GM12878 (cell line): ENCODE results near the gene CHN2. TPM values are rescaled to one million over a fixed set of nuclear protein-coding genes. Genes with fewer than 3 reads are reported as not detected.
A peak's percentile ranks its signal among the peaks of the same experiment; 100 is the strongest.

Experiments used
- ATAC-seq: fragments of 200-7000 bp; cut with Tn5 transposase; 3 replicates; pipeline ENCODE4 v1.9.1; 2020; ENCODE audit warnings: mild to moderate bottlenecking, moderate library complexity
- BruUV-seq: library from RNA; stranded (reverse); fragments of 400-500 nt; replicated peaks from 2 replicates; lab custom pipeline; 2021; lab: Mats Ljungman, UMichigan
- CTCF ChIA-PET: fragments of 300-600 bp; sonication (Branson Sonifier 250); formaldehyde crosslinking; extraction: SDS; loops from one replicate; lab custom pipeline; 2021; ENCODE audit warnings: inconsistent platforms; lab: Yijun Ruan, JAX
- POLR2A ChIA-PET: fragments of 350-600 bp; formaldehyde crosslinking; extraction: SDS; loops from one replicate; lab custom pipeline; 2021; ENCODE audit warnings: inconsistent platforms; lab: Charles Lee
- RAD21 ChIA-PET: fragments of 300-600 bp; sonication (Branson Sonifier 250); formaldehyde crosslinking; loops from one replicate; lab custom pipeline; 2023; ENCODE audit warnings: antibody characterized with exemption; ENCODE audit not compliant: unreplicated experiment; lab: Charles Lee
- SMC1A ChIA-PET: fragments of 300-600 bp; sonication (Branson Sonifier 250); formaldehyde crosslinking; loops from one replicate; lab custom pipeline; 2023; ENCODE audit not compliant: unreplicated experiment, uncharacterized antibody; lab: Charles Lee
- DNase-seq: peaks from one replicate; pipeline ENCODE4 v3.0.0-alpha.2; 2011; ENCODE audit warnings: low read depth, low spot score
- FAIRE-seq: peaks from 3 replicates; lab custom pipeline; 2011; peaks lifted over from hg19 to GRCh38; lab: Jason Lieb, UNC
- H2AFZ ChIP-seq: 2 replicates; pipeline ENCODE4 v1.6.0; 2011; ENCODE audit warnings: low read depth, low read length, control low read depth; ENCODE audit not compliant: control insufficient read depth
- H3K27ac ChIP-seq: 2 replicates; pipeline ENCODE4 v1.5.1; 2011; ENCODE audit warnings: control low read depth; ENCODE audit not compliant: control insufficient read depth, insufficient read depth
- H3K27me3 ChIP-seq, 2 experiments: replicated peaks in 1 of 2; 2 replicates each; pipeline versions ENCODE4 v1.6.0 to v1.6.1; 2011; ENCODE audit warnings: low read length in 1 of 2; ENCODE audit not compliant: control insufficient read depth in 2 of 2, insufficient read depth in 2 of 2
- H3K36me3 ChIP-seq, 2 experiments: 2 replicates each; pipeline ENCODE4 v1.5.1; 2011; ENCODE audit warnings: low read length in 1 of 2; ENCODE audit not compliant: control insufficient read depth in 2 of 2, insufficient read depth in 2 of 2
- H3K4me1 ChIP-seq: 2 replicates; pipeline ENCODE4 v1.6.1; 2011; ENCODE audit warnings: mild to moderate bottlenecking, low read length, moderate library complexity, mixed read lengths; ENCODE audit not compliant: control insufficient read depth, insufficient read depth
- H3K4me2 ChIP-seq: 2 replicates; pipeline ENCODE4 v1.6.0; 2011; ENCODE audit warnings: control low read depth; ENCODE audit not compliant: control insufficient read depth, insufficient read depth
- H3K4me3 ChIP-seq: fragments of 200-600 bp; sonication (generic); 2 replicates; pipeline ENCODE4 v1.5.1; 2016
- H3K79me2 ChIP-seq: 2 replicates; pipeline ENCODE4 v1.6.0; 2011; ENCODE audit warnings: low read length; ENCODE audit not compliant: control insufficient read depth, insufficient read depth
- H3K9ac ChIP-seq: 2 replicates; pipeline ENCODE4 v1.8.0; 2011; ENCODE audit warnings: low read length, control low read depth, mixed read lengths; ENCODE audit not compliant: control insufficient read depth, insufficient read depth
- H3K9me3 ChIP-seq: replicated peaks from 3 replicates; pipeline ENCODE4 v1.5.1; 2011; ENCODE audit warnings: mild to moderate bottlenecking, low read length; ENCODE audit not compliant: control insufficient read depth, insufficient read depth
- H4K20me1 ChIP-seq: 2 replicates; pipeline ENCODE4 v1.6.0; 2011; ENCODE audit not compliant: control insufficient read depth, insufficient read depth
- BMI1 ChIP-seq: fragments of 450-650 bp; IDR thresholded peaks from 2 replicates; pipeline ENCODE4 v1.6.1; 2016; ENCODE audit warnings: mild to moderate bottlenecking, moderate library complexity, borderline replicate concordance
- FOS ChIP-seq: IDR thresholded peaks from 3 replicates; pipeline ENCODE4 v1.6.1; 2011; ENCODE audit warnings: borderline replicate concordance; ENCODE audit not compliant: insufficient read length; ENCODE audit errors: extremely low read depth
- HCFC1 ChIP-seq: fragments of 150-350 bp; IDR thresholded peaks from 2 replicates; pipeline ENCODE4 v1.6.1; 2014; ENCODE audit warnings: low read length
- IKZF1 ChIP-seq: fragments of 450-650 bp; conservative IDR thresholded peaks from 2 replicates; pipeline ENCODE4 v1.6.1; 2017; ENCODE audit warnings: antibody characterized with exemption, mild to moderate bottlenecking
- IKZF2 ChIP-seq, 2 experiments: fragments of 450-650 bp; IDR thresholded peaks; 2 replicates each; pipeline ENCODE4 v1.6.1; 2017; ENCODE audit warnings: mild to moderate bottlenecking in 2 of 2, moderate library complexity in 2 of 2
- JUNB ChIP-seq: IDR thresholded peaks from 2 replicates; pipeline ENCODE4 v1.6.1; 2016; ENCODE audit warnings: antibody characterized with exemption, mild to moderate bottlenecking
- MYC ChIP-seq: IDR thresholded peaks from 2 replicates; pipeline ENCODE4 v1.6.1; 2011; ENCODE audit warnings: mild to moderate bottlenecking, low read length, moderate library complexity, inconsistent platforms; ENCODE audit not compliant: insufficient read depth, insufficient replicate concordance, insufficient read length, severe bottlenecking
- POLR2AphosphoS5 ChIP-seq: IDR thresholded peaks from 2 replicates; pipeline ENCODE4 v1.6.1; 2011; ENCODE audit warnings: mild to moderate bottlenecking, low read length, inconsistent platforms
- POU2F2 ChIP-seq: IDR thresholded peaks from 3 replicates; pipeline ENCODE4 v1.6.1; 2011; ENCODE audit warnings: low read depth, mild to moderate bottlenecking, low read length, borderline replicate concordance
- RBBP5 ChIP-seq: fragments of 200-600 bp; sonication (generic); conservative IDR thresholded peaks from 2 replicates; pipeline ENCODE4 v1.6.1; 2016
- RCOR1 ChIP-seq: conservative IDR thresholded peaks from 2 replicates; pipeline ENCODE4 v1.6.1; 2012; ENCODE audit warnings: low read depth, low read length, improper control_type of control experiment
- SRF ChIP-seq, 2 experiments: IDR thresholded peaks; 2 replicates each; pipeline ENCODE4 v1.6.1; 2011; ENCODE audit warnings: low read depth in 2 of 2, low read length in 2 of 2, mild to moderate bottlenecking in 1 of 2, moderate library complexity in 1 of 2
- SUPT20H ChIP-seq: IDR thresholded peaks from 2 replicates; pipeline ENCODE4 v1.6.1; 2011; ENCODE audit warnings: low read depth, mild to moderate bottlenecking, low read length, moderate library complexity, borderline replicate concordance; ENCODE audit not compliant: control insufficient read depth
- TCF3 ChIP-seq: IDR thresholded peaks from 2 replicates; pipeline ENCODE4 v1.6.1; 2012; ENCODE audit warnings: low read depth, mild to moderate bottlenecking, low read length, borderline replicate concordance; ENCODE audit not compliant: insufficient read depth
- WRNIP1 ChIP-seq: IDR thresholded peaks from 2 replicates; pipeline ENCODE4 v1.6.1; 2011; ENCODE audit warnings: low read depth, low read length, improper control_type of control experiment, borderline replicate concordance
- ZNF384 ChIP-seq: IDR thresholded peaks from 2 replicates; pipeline ENCODE4 v1.6.1; 2012; ENCODE audit warnings: low read depth, mild to moderate bottlenecking, low read length, improper control_type of control experiment, borderline replicate concordance
- WGBS: methylation state at CpG from one replicate; pipeline ENCODE4 v1.1.6; 2016; ENCODE audit warnings: low lambda C conversion rate; ENCODE audit not compliant: insufficient replicate concordance, insufficient coverage; ENCODE audit errors: missing lambda C conversion rate; 5-methylcytosine and 5-hydroxymethylcytosine counted together
- in situ Hi-C: fragments of 300-500 bp; cut with MboI; formaldehyde crosslinking; loops from 9 replicates; pipeline ENCODE4 v1.14.3; 2018; ENCODE audit warnings: mixed read lengths
- intact Hi-C: fragments of 100-400 bp; cut with micrococcal nuclease; formaldehyde crosslinking; loops from one replicate; pipeline ENCODE4 v1.14.2; 2022; ENCODE audit not compliant: unreplicated experiment
- polyA plus RNA-seq, 11 experiments: library from polyadenylated mRNA; depleted of rRNA in 4 of 11; unstranded in 6 of 11; stranded (reverse) in 5 of 11; fragments of >200 nt; fragmentation: Nextera tagmentation in 4 of 11; fragmentation: Illumina TruSeq in 1 of 11; extraction: Ambion mirVana in 4 of 11; extraction: Trizol in 1 of 11; gene quantifications; 1 replicate in 1 of 11; 2 replicates in 10 of 11; pipeline versions ENCODE4 v1.2.1 to v1.2.3, GENCODE V29; 2011 to 2016; ENCODE audit warnings: inconsistent platforms in 2 of 11, missing spikeins in 2 of 11, low read depth in 1 of 11
- total RNA-seq, 4 experiments: library from RNA; depleted of rRNA in 3 of 4; stranded (reverse); fragments of >200 nt in 3 of 4; fragmentation: Illumina TruSeq in 1 of 4; extraction: Trizol in 1 of 4; gene quantifications; 2 replicates each; pipeline versions ENCODE4 v1.2.1 to v1.2.3, GENCODE V29; 2013 to 2021
- TF ChIP-seq, protein P1 (sequence below): fragments of 150-350 bp; IDR thresholded peaks from 2 replicates; pipeline ENCODE4 v1.6.1; 2016; ENCODE audit warnings: low read depth, low read length

CHN2 gene
- total and polyA plus RNA-seq, 10 of the 15 experiments (the other 5 are each of a cell fraction or from before 2014, with no cell fraction given): 0.11 to 3.8 (median 0.37) TPM; not detected in 2

DNA sequence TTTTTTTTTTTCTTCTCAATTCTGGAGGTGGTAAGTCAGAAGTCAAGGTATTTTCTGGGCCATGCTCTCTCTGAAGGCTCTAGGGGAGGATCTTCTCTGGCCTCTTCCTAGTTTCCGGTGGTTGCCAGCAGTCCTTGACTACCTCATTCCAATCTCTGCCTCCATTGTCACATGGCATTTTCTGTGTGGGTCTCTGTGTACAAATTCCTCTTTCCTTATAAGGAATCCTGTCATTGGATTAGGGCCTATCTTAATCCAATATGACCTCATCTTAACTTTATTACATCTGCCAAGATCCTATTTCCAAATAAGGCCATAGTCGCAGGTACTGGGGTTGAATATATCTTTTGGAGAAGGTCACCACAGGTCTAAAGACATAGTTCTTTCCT is 239.8 kb downstream of the CHN2 start:
- no peaks in the 10 kb centered on the region for H4K20me1 ChIP-seq
- TF ChIP-seq POLR2AphosphoS5 (no peak), MYC (no peak), RBBP5 (no peak), POU2F2 (no peak), IKZF2 (IDR thresholded peaks at IDR 0.05) (no peak), TCF3 (no peak)
- BruUV-seq: no TSS peak
- ATAC-seq: no peak
- H3K4me3 ChIP-seq: no peak overlapping the region
- H3K27me3 ChIP-seq: no peaks in the 10 kb centered on the region; a peak in 1 of 4 replicates
- H3K9ac ChIP-seq: no peak overlapping the region
- no peaks in the 10 kb centered on the region for H3K4me1 ChIP-seq
- CTCF ChIA-PET: no interaction called here
- RAD21 ChIA-PET: no interaction called here
- H3K27ac ChIP-seq: no peak overlapping the region
- POLR2A ChIA-PET: no interaction called here
- no peaks in the 10 kb centered on the region for H3K9me3 ChIP-seq
- no peak for DNase-seq
- no peak overlapping the region for H3K4me2 ChIP-seq
- in situ Hi-C loops: no loop called here
- no peaks in the 10 kb centered on the region for H3K79me2 ChIP-seq
- no peaks in the 10 kb centered on the region for H3K36me3 ChIP-seq
- SMC1A ChIA-PET: no interaction called here
- no peak overlapping the region for H2AFZ ChIP-seq
- intact Hi-C loops: no loop called here
- no peak for FAIRE-seq
- 96% methylated on average over 2 of the region's 2 CpGs for WGBS

DNA sequence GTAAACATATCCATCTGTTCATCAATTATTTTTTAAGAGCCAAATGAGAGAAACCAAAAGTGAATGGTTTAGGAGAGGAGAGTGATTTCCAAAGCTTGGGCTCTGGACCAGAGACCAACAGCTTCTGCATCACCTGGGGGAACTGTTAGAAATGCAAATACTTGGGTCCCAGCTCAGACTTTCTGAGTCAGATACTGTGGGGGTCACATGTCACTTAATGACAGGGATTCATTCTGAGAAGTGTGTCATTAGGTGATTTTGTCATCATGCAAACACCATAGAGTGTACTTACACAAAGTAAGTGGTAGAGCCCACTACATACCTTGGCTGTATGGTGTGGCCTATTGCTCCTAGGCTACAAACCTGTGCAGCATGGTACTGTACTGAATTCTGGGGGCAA is 240.6 kb downstream of the CHN2 start:
- ATAC-seq (peak; percentile 20; the same call in 1 of the 3 replicates), FAIRE-seq (no peak)
- BruUV-seq: no TSS peak

More for the DNA sequence above, 240.6 kb downstream of the CHN2 start:
- no peaks in the 10 kb centered on the region for H3K4me1 ChIP-seq
- no peak overlapping the region for H3K4me2 ChIP-seq
- H4K20me1 ChIP-seq: no peaks in the 10 kb centered on the region
- no peak overlapping the region for H2AFZ ChIP-seq
- H3K4me3 ChIP-seq: no peak overlapping the region
- ChIA-PET RAD21 (no interaction called here), SMC1A (no interaction called here)
- H3K27me3 ChIP-seq: no peaks in the 10 kb centered on the region; a peak in 1 of 4 replicates
- H3K79me2 ChIP-seq: no peaks in the 10 kb centered on the region
- H3K9ac ChIP-seq: no peak overlapping the region
- no peaks in the 10 kb centered on the region for H3K9me3 ChIP-seq
- intact Hi-C loops: no loop called here
- H3K36me3 ChIP-seq: no peaks in the 10 kb centered on the region
- no peak for DNase-seq
- in situ Hi-C loops: no loop called here
- TF ChIP-seq RCOR1 (no peak), SUPT20H (no peak), WRNIP1 (no peak), BMI1 (no peak), JUNB (no peak), ZNF384 (no peak), FOS (no peak), IKZF1 (no peak), SRF (IDR thresholded peaks at IDR 0.05; ENCODE audit: low read depth in 2 of 2, low read length in 2 of 2) (no peak), HCFC1 (no peak)
- TF ChIP-seq, protein P1, sequence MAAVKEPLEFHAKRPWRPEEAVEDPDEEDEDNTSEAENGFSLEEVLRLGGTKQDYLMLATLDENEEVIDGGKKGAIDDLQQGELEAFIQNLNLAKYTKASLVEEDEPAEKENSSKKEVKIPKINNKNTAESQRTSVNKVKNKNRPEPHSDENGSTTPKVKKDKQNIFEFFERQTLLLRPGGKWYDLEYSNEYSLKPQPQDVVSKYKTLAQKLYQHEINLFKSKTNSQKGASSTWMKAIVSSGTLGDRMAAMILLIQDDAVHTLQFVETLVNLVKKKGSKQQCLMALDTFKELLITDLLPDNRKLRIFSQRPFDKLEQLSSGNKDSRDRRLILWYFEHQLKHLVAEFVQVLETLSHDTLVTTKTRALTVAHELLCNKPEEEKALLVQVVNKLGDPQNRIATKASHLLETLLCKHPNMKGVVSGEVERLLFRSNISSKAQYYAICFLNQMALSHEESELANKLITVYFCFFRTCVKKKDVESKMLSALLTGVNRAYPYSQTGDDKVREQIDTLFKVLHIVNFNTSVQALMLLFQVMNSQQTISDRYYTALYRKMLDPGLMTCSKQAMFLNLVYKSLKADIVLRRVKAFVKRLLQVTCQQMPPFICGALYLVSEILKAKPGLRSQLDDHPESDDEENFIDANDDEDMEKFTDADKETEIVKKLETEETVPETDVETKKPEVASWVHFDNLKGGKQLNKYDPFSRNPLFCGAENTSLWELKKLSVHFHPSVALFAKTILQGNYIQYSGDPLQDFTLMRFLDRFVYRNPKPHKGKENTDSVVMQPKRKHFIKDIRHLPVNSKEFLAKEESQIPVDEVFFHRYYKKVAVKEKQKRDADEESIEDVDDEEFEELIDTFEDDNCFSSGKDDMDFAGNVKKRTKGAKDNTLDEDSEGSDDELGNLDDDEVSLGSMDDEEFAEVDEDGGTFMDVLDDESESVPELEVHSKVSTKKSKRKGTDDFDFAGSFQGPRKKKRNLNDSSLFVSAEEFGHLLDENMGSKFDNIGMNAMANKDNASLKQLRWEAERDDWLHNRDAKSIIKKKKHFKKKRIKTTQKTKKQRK: no peak
- TF ChIP-seq, all 136 proteins: peak for 0
- H3K27ac ChIP-seq: no peak overlapping the region
- ChIA-PET POLR2A (no interaction called here), CTCF (no interaction called here)
